CD8-positive, alpha-beta memory T cell (primary cell): ENCODE results near the gene NEK11. TPM values are rescaled to one million over a fixed set of nuclear protein-coding genes. Genes with fewer than 3 reads are reported as not detected.
A peak's percentile ranks its signal among the peaks of the same experiment; 100 is the strongest.

Experiments
- CTCF ChIA-PET: fragments of 350-600 bp; sonication (Branson Sonifier 250); formaldehyde crosslinking; loops from one replicate; lab custom pipeline; 2021; ENCODE audit warnings: antibody characterized with exemption; lab: Charles Lee
- POLR2A ChIA-PET: fragments of 350-600 bp; sonication (Branson Sonifier 250); formaldehyde crosslinking; loops from one replicate; lab custom pipeline; 2021; ENCODE audit warnings: antibody characterized with exemption; lab: Charles Lee
- DNase-seq, 5 donors: peaks; one replicate each; pipeline versions ENCODE4 v3.0.0 to v3.0.0-alpha.2; 2020 to 2022; ENCODE audit warnings: mixed read lengths in 1 of 5
- H3K27ac ChIP-seq: one replicate; pipeline ENCODE4 v1.7.0; 2013; ENCODE audit warnings: low read depth, mild to moderate bottlenecking, low read length, moderate library complexity
- H3K27me3 ChIP-seq: 2 replicates; pipeline ENCODE4 v1.7.0; 2013; ENCODE audit warnings: low read length, mild to moderate bottlenecking; ENCODE audit not compliant: insufficient read depth, poor library complexity, severe bottlenecking
- H3K36me3 ChIP-seq: 2 replicates; pipeline ENCODE4 v1.7.0; 2013; ENCODE audit warnings: mild to moderate bottlenecking, low read length, moderate library complexity; ENCODE audit not compliant: insufficient read depth
- H3K4me1 ChIP-seq: 2 replicates; pipeline ENCODE4 v1.7.0; 2013; ENCODE audit warnings: mild to moderate bottlenecking, low read length, moderate library complexity; ENCODE audit not compliant: insufficient read depth
- H3K4me3 ChIP-seq: 2 replicates; pipeline ENCODE4 v1.7.0; 2013; ENCODE audit warnings: mild to moderate bottlenecking, low read length
- H3K9me3 ChIP-seq: 2 replicates; pipeline ENCODE4 v1.7.0; 2013; ENCODE audit warnings: mild to moderate bottlenecking, low read length
- H3K27ac Mint-ChIP-seq, 8 donors: one replicate each; pipeline ENCODE4 v1.8.0; 2020 to 2021; ENCODE audit warnings: mixed read lengths in 8 of 8, mild to moderate bottlenecking in 6 of 8, inconsistent platforms in 3 of 8, moderate library complexity in 3 of 8
- H3K27me3 Mint-ChIP-seq, 2 donors: one replicate each; pipeline ENCODE4 v1.8.0; 2020 to 2021; ENCODE audit warnings: mixed read lengths in 2 of 2, mild to moderate bottlenecking in 1 of 2, moderate library complexity in 1 of 2
- H3K36me3 Mint-ChIP-seq, 3 donors: one replicate each; pipeline ENCODE4 v1.8.0; 2020 to 2021; ENCODE audit warnings: mixed read lengths in 3 of 3, inconsistent platforms in 1 of 3, mild to moderate bottlenecking in 1 of 3
- H3K4me1 Mint-ChIP-seq, 3 donors: one replicate each; pipeline ENCODE4 v1.8.0; 2020 to 2021; ENCODE audit warnings: mixed read lengths in 3 of 3, inconsistent platforms in 1 of 3, mild to moderate bottlenecking in 1 of 3
- H3K4me3 Mint-ChIP-seq, 7 donors: one replicate each; pipeline ENCODE4 v1.8.0; 2020 to 2021; ENCODE audit warnings: mixed read lengths in 7 of 7, mild to moderate bottlenecking in 6 of 7, moderate library complexity in 4 of 7, inconsistent platforms in 2 of 7
- H3K9me3 Mint-ChIP-seq, 5 donors: one replicate each; pipeline ENCODE4 v1.8.0; 2020 to 2022; ENCODE audit warnings: mixed read lengths in 5 of 5, mild to moderate bottlenecking in 3 of 5, moderate library complexity in 2 of 5, inconsistent platforms in 1 of 5
- polyA plus RNA-seq: library from polyadenylated mRNA; unstranded; fragments of 300-500 nt; fragmentation: Illumina TruSeq; gene quantifications from one replicate; pipeline ENCODE4 v1.2.3, GENCODE V29; 2021
- total RNA-seq, 2 experiments: library from RNA; stranded (reverse); gene quantifications; one replicate each; pipeline ENCODE4 v1.2.3, GENCODE V29; 2021

The NEK11 gene
- total and polyA plus RNA-seq, 3 experiments from 2014 or later = 1.4 to 2.8 (median 2.4) TPM

DNA sequence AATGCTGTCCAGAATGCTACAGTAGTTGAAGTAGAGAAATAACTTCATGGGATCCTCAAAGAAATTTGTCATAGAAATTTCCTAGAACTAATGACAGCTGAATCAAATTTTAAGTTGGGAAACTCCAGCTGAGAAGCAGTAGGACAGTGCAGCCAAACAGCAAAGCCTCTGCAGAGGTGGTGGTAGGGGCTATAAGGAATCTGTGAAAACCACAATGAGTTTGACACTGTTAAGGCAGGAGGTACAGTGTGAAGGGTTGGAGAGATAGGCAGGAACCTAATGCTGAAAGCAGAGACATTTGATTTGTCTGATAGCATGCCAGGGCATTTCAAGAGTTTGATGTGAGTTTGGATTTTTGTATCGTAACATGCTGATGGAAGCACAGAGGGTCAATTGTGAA, 22.1 kb upstream of the NEK11 start:
- H3K27me3 ChIP-seq = no peaks in the 10 kb centered on the region
- CTCF ChIA-PET = no interaction called here
- no peaks in the 10 kb centered on the region for H3K4me1 ChIP-seq
- H3K27ac Mint-ChIP-seq = peak overlapping the region in 5 of 8 donors; percentile 0 to 47 (median 37)
- peaks cover 12 to 25% (median 17%) of the 10 kb centered on the region in 3 donors for H3K4me1 Mint-ChIP-seq
- H3K27ac ChIP-seq = no peak overlapping the region
- peaks cover 8% of the 10 kb centered on the region for H3K36me3 ChIP-seq
- H3K4me3 Mint-ChIP-seq = no peak overlapping the region
- no peak for DNase-seq
- H3K9me3 ChIP-seq = no peaks in the 10 kb centered on the region
- no peaks in the 10 kb centered on the region for H3K27me3 Mint-ChIP-seq
- POLR2A ChIA-PET = no interaction called here
- H3K9me3 Mint-ChIP-seq = no peaks in the 10 kb centered on the region
- H3K4me3 ChIP-seq = no peak overlapping the region
- peaks cover 0 to 69% (median 15%) of the 10 kb centered on the region in 3 donors for H3K36me3 Mint-ChIP-seq

DNA sequence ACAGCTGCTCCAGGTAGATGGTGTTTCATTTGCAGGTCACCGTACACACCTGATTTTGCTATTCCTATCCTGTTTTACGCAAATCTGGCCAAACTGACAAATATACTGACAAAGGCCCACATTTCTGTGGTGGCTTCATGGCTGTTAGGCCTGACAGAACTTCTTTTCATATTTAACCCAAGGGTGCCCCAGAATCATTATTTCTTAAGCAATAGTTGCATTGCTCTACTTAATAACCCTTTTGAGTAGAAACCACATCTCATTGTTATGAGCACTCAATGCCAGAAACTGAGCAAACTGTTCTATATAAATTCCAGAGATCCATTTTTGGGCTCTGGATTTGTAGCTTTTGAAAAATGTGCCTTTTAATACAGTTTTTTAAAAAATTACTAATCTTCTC, 19.4 kb upstream of the NEK11 start:
- H3K36me3 ChIP-seq = peaks cover 8% of the 10 kb centered on the region
- POLR2A ChIA-PET = no interaction called here
- H3K9me3 Mint-ChIP-seq = no peaks in the 10 kb centered on the region

DNA sequence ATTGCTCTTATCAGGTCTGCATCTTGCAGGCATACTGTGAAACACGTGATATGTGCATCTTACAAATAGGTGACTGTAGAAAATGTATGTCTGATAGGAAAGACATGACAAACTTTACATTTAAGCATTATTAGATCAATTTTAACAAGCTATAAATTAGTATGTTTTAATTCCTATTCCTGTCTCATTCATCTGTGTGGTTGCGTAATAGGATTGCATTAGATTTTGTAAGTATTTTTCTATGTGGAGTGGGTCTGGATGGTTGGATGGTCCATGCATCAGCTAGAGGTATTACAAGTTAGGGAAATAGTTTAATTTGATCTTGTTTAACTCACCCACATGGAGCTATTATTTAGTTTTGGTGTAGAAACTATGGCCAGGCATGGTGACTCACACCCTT, 18.9 kb upstream of the NEK11 start:
- no peak for DNase-seq
- peak overlapping the region in 1 of 8 donors; percentile 51 for H3K27ac Mint-ChIP-seq
- no peaks in the 10 kb centered on the region for H3K9me3 Mint-ChIP-seq
- no peak overlapping the region for H3K27ac ChIP-seq
- H3K36me3 Mint-ChIP-seq = peaks cover 2 to 74% (median 23%) of the 10 kb centered on the region in 3 donors
- H3K9me3 ChIP-seq = no peaks in the 10 kb centered on the region
- H3K4me1 Mint-ChIP-seq = peaks cover 10 to 25% (median 17%) of the 10 kb centered on the region in 3 donors
- H3K4me3 ChIP-seq = no peak overlapping the region
- no peaks in the 10 kb centered on the region for H3K27me3 Mint-ChIP-seq
- H3K27me3 ChIP-seq = no peaks in the 10 kb centered on the region
- ChIA-PET POLR2A (no interaction called here), CTCF (no interaction called here)
- H3K36me3 ChIP-seq = peaks cover 10% of the 10 kb centered on the region
- no peak overlapping the region for H3K4me3 Mint-ChIP-seq
- no peaks in the 10 kb centered on the region for H3K4me1 ChIP-seq

More for the DNA sequence above, 19.4 kb upstream of the NEK11 start:
- no peaks in the 10 kb centered on the region for H3K27me3 Mint-ChIP-seq
- no peaks in the 10 kb centered on the region for H3K9me3 ChIP-seq
- no peak overlapping the region for H3K4me3 ChIP-seq
- CTCF ChIA-PET = no interaction called here
- no peaks in the 10 kb centered on the region for H3K4me1 ChIP-seq
- peaks cover 0 to 73% (median 22%) of the 10 kb centered on the region in 3 donors for H3K36me3 Mint-ChIP-seq
- H3K27ac ChIP-seq = no peak overlapping the region
- no peak for DNase-seq
- peaks cover 10 to 25% (median 17%) of the 10 kb centered on the region in 3 donors for H3K4me1 Mint-ChIP-seq
- no peaks in the 10 kb centered on the region for H3K27me3 ChIP-seq
- H3K27ac Mint-ChIP-seq = peak overlapping the region in 1 of 8 donors; percentile 17
- H3K4me3 Mint-ChIP-seq = no peak overlapping the region

DNA sequence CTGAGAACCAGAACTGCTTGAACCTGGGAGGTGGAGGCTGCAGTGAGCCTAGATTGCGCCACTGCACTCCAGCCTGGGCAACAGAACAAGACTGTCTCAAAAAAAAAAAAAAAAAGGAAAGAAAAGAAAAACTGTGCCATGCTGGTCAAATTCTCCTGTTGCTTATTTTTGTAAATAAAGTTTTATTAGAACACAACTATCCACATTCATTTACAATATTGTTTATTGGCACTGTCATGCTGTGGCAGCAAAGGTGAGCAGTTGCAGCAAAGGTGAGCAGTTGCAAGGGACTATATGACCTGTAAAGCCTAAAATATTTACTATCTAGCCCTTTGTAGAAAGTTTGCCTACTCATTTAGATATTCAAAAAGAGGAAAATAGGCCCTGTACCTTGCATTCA, 18.4 kb upstream of the NEK11 start:
- POLR2A ChIA-PET = no interaction called here

DNA sequence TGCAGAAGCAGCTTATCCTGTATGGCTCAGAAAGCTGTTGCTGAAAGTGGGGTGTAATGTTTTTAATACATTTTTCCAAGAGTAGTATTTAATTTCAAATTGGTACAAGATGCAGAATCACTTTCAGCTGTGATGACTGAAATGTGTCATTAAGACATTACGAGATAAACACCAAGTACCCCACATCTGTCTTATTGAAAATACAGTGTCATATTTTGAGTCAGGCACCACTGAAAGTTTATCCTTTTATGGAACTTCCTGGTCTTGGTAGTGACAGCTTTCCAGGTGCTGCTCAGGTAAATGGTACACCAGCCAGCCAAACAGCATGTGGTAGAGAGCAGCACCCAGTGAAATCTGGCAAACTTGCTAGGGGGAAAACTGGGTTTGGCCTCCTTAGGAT, 17.0 kb upstream of the NEK11 start:
- Histone ChIP-seq H3K4me1 (no peaks in the 10 kb centered on the region), H3K27me3 (no peaks in the 10 kb centered on the region), H3K27ac (no peak overlapping the region), H3K9me3 (no peaks in the 10 kb centered on the region), H3K4me3 (no peak overlapping the region), H3K36me3 (peaks cover 20% of the 10 kb centered on the region)
- Mint-ChIP-seq H3K27ac (peak overlapping the region in 1 of 8 donors; percentile 26), H3K4me1 (peaks cover 4 to 14% (median 10%) of the 10 kb centered on the region in 3 donors), H3K36me3 (peaks cover 5 to 79% (median 27%) of the 10 kb centered on the region in 3 donors), H3K4me3 (no peak overlapping the region), H3K27me3 (no peaks in the 10 kb centered on the region), H3K9me3 (no peaks in the 10 kb centered on the region)
- no peak for DNase-seq
- POLR2A ChIA-PET = no interaction called here
- CTCF ChIA-PET = no interaction called here

More for the DNA sequence above, 18.4 kb upstream of the NEK11 start:
- H3K4me1 ChIP-seq = no peaks in the 10 kb centered on the region
- Mint-ChIP-seq H3K36me3 (peaks cover 5 to 78% (median 28%) of the 10 kb centered on the region in 3 donors), H3K27ac (peak overlapping the region in 3 of 8 donors; percentile 1 to 51 (median 10)), H3K4me3 (no peak overlapping the region), H3K4me1 (peaks cover 10 to 23% (median 17%) of the 10 kb centered on the region in 3 donors), H3K27me3 (no peaks in the 10 kb centered on the region), H3K9me3 (no peaks in the 10 kb centered on the region)
- CTCF ChIA-PET = no interaction called here
- H3K36me3 ChIP-seq = peaks cover 14% of the 10 kb centered on the region
- no peaks in the 10 kb centered on the region for H3K9me3 ChIP-seq
- no peak for DNase-seq
- H3K27me3 ChIP-seq = no peaks in the 10 kb centered on the region
- no peak overlapping the region for H3K4me3 ChIP-seq
- H3K27ac ChIP-seq = no peak overlapping the region

DNA sequence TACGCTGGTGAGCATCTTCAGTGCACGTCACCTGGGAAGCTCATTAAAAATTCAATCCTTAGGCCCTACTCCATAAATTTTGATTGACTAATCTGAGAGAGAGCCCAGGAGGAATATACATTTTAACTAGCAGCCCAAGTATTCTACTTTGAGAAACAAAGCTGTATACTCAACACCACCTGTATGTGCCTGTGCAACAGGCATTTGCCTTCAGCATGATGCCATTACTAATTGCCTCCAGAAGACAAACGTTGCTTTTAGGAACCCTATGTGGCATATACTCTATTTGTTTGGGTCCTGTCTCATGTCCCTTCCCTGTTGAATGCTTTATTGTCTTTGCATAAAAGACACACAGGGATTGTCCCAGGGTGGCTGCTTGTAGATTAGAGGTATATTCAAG, 7.7 kb upstream of the NEK11 start:
- Mint-ChIP-seq H3K36me3 (peaks cover 11 to 76% (median 24%) of the 10 kb centered on the region in 3 donors), H3K4me1 (peaks cover 51 to 75% (median 71%) of the 10 kb centered on the region in 3 donors), H3K27me3 (no peaks in the 10 kb centered on the region), H3K27ac (peak overlapping the region in 5 of 8 donors; percentile 14 to 81 (median 48)), H3K9me3 (no peaks in the 10 kb centered on the region), H3K4me3 (no peak overlapping the region)
- Histone ChIP-seq H3K4me1 (peaks cover 36% of the 10 kb centered on the region), H3K27ac (no peak overlapping the region), H3K9me3 (no peaks in the 10 kb centered on the region), H3K27me3 (no peaks in the 10 kb centered on the region), H3K36me3 (peaks cover 24% of the 10 kb centered on the region), H3K4me3 (no peak overlapping the region)
- ChIA-PET POLR2A (no interaction called here), CTCF (no interaction called here)
- DNase-seq = no peak

DNA sequence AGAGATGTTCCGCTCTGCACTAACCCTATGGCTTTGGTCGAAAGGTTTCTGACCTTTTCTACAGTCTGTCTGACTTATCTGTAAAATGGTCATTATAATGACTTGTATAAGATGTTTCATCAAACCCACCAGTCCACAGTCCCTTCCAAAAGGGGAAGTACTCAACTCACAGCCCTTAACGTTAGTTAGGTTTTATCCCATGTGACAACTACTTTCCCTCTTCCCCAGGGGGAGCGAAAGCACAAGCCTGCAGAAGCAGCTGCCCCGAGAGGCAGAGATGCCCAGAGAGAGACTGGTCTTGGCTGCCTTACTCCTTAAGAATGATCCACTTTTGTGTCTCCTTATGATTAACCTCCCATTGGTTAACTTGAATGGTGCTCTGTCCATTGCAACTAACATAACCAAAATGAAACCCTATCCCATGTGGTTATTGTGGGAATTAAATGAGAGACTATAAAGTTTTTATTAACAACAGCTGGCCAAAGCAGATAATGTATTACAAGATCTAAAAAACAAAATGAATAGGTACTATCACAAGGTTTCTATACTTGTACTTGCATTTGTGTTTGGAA, 6.5 kb upstream of the NEK11 start:
- H3K27me3 Mint-ChIP-seq = no peaks in the 10 kb centered on the region
- no peak for DNase-seq
- H3K27ac ChIP-seq = no peak overlapping the region
- no peaks in the 10 kb centered on the region for H3K27me3 ChIP-seq
- no peak overlapping the region for H3K4me3 ChIP-seq
- CTCF ChIA-PET = no interaction called here
- peak overlapping the region in 6 of 7 donors; percentile 15 to 62 (median 34) for H3K4me3 Mint-ChIP-seq
- peaks cover 23% of the 10 kb centered on the region for H3K36me3 ChIP-seq
- H3K4me1 Mint-ChIP-seq = peaks cover 63 to 82% (median 79%) of the 10 kb centered on the region in 3 donors
- H3K9me3 Mint-ChIP-seq = no peaks in the 10 kb centered on the region
- no peaks in the 10 kb centered on the region for H3K9me3 ChIP-seq
- POLR2A ChIA-PET = no interaction called here
- peaks cover 49% of the 10 kb centered on the region for H3K4me1 ChIP-seq
- peak overlapping the region; percentile 22 to 85 (median 67) for H3K27ac Mint-ChIP-seq
- peaks cover 14 to 76% (median 29%) of the 10 kb centered on the region in 3 donors for H3K36me3 Mint-ChIP-seq

DNA sequence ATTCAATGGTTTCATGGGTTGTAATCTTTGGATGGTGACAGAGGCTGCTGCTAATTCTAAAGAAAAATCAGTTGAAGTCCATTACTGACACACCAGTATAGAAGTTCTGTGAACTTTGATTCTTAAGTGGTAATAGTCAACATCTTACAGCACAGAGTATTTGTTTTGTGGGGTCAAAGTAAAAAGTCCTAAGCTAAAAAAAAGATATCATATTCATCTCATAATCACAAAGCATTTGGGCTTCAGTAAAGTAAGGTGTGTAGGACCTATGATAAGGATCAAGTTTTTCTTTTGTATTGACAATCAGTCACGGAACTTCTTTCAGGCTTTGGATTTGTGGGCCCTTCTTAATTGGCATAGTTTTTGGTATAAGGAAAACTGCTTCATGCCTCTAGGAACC, 1.1 kb upstream of the NEK11 start:
- Histone ChIP-seq H3K9me3 (no peaks in the 10 kb centered on the region), H3K4me3 (peak overlapping the region; percentile 93), H3K4me1 (peaks cover 57% of the 10 kb centered on the region), H3K27ac (no peak overlapping the region), H3K27me3 (no peaks in the 10 kb centered on the region), H3K36me3 (peaks cover 5% of the 10 kb centered on the region)
- POLR2A ChIA-PET = interaction anchor here (1.3 kb wide), 1 partner anchor 1392 kb away, joined by 3 read pairs; the partner anchor contains the start of gene DNAJC13
- Mint-ChIP-seq H3K4me1 (peaks cover 64 to 69% (median 68%) of the 10 kb centered on the region in 3 donors), H3K4me3 (peak overlapping the region; percentile 92 to 96 (median 94)), H3K27me3 (no peaks in the 10 kb centered on the region), H3K36me3 (peaks cover 10 to 49% (median 19%) of the 10 kb centered on the region in 3 donors), H3K27ac (peak overlapping the region; percentile 97 to 99 (median 98)), H3K9me3 (no peaks in the 10 kb centered on the region)
- no peak for DNase-seq
- CTCF ChIA-PET = interaction anchor here (0.9 to 2.4 kb wide), 6 partner anchors 8 to 472 kb away, joined by 3 to 11 read pairs (median 4); partner anchors contain the start of gene ATP2C1
